DMS79 (cell line): ENCODE measurements around the gene ZBTB7C.

Experiments
- DNase-seq: peaks from one replicate; lab custom pipeline; 2025; lab: John Stamatoyannopoulos, UW

ZBTB7C gene

DNA sequence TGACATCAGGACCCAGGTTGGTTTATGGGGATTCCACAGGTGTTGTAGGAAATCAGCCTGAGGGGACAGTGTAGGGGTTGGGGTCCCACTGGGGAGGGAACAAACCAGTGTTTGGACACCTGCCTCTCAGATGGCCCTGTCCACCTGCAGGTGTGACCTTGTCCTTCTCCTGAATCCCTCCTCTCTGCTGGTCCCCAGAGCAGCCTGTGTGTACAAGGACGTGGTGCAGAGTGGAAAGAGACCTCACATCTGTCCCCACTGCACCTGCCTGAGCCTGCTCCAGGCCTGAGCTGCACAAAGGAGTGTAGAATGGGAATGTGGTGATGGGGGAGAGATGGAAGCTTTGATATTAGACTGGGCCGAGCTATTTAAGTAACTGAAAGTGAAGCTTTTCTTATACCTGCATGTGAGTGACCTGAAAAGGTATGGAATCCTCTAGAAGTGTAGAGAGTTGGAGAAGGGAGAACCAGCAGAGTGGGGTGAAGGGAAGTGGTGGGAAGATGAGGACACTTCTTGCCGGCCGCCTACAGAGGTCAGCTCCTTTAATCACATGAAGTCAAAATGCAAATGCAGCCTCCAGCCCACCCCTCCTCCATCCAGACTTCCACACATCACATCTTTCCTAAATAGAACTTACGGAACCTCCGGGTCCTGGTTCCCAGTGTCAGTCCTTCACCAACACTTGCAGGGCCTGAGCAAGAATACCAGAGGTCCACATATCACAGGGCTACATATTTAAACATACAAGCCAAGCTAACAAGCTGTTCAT is 389.4 kb downstream of the ZBTB7C start:
- no peak for DNase-seq

DNA sequence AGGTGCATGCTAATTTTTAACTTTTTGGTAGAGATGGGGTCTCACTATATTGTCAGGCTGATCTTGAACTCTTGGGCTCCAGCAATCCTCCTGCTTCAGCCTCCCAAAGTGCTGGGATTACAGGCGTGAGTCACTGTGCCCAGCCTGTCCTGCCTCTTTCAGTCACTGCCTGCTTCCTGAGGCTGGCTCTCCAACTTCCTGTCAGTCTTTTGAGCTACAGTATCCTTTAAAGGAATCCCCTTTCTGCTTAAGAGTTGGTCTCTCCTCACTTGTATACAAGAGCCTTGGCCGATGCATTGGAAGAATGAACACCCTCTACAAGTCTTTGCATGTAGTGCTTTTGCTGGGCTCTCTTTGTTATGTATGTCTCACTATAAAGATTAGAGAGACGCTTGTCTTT is 390.3 kb downstream of the ZBTB7C start:
- DNase-seq: no peak

DNA sequence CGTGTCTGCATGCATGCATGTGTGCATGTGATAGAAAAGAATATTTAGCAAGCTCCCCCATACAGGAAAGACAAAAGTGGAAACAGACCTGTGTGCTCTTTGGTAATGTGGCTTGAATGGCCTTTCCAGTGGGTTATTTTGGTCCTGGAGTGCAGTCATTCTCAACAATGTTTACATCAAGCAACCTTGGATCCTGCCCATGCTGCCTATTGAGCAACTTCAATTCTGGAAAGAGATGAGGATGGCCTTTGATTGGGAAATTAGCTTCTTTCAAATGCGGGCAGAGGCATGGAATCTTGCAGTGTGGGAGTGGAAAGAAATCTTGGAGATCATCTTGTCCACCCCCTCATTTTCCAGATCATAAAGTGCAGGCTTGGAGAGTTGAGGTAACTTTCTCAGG is 391.5 kb downstream of the ZBTB7C start:
- no peak for DNase-seq

DNA sequence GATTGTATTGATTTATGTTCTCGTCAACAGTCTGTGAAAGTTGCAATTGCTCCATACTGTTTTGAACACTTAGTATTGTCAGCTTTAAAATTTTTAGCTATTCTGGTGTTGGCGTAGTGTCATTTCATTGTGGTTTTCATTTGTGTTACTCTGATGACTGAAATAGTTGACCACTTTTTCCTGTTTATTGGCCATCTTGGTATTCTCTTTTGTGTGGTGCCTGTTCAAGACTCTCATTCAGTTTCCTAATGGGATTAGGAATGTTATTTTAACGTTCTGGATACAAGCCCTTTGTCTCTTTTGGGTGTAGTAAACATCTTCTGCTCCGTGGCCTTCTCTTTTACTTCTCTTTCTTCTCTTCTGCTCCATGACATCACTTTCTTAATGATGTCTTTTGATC is 396.0 kb downstream of the ZBTB7C start:
- DNase-seq: no peak

DNA sequence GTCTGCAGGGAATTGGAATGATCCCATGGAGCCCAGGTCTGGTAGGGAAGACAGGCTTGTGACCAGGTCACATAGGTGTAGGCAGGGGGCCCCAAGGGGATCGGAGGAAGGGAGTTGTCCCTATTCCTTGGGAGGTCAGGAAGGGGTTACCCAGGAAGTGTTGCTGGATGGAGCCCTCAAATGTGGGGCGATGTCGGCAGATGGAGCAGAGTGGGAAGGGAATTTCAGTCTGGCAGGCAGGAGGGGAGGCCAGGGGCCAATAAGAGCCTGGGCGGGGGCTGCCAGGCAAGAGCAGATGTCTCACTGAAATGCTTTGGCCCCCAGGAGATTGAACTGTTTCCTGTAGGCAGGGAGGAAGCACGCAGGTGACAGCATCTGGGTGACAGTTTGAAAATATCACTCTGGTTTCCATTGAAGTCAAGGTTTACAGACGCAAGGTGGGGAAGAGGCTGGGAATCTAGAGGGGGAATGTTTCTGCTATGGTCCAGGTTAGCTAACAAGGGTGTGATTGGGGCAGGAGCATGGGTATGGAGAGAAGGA is 397.2 kb downstream of the ZBTB7C start:
- no peak for DNase-seq

DNA sequence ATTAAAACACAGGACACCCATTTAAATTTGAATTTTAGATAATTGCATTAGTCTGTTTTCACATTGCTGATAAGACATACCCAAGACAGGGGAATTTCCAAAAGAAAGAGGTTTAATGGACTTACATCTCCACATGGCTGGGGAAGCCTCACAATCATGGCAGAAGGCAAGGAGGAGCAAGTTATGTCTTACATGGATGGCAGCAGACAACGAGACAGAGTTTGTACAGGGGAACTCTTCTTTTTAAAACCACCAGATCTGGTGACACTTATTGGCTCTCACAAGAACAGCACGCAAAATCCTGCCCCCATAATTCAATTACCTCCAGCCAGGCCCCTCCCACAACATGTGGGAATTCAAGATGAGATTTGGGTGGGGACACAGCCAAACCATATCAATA is 398.9 kb downstream of the ZBTB7C start:
- no peak for DNase-seq

DNA sequence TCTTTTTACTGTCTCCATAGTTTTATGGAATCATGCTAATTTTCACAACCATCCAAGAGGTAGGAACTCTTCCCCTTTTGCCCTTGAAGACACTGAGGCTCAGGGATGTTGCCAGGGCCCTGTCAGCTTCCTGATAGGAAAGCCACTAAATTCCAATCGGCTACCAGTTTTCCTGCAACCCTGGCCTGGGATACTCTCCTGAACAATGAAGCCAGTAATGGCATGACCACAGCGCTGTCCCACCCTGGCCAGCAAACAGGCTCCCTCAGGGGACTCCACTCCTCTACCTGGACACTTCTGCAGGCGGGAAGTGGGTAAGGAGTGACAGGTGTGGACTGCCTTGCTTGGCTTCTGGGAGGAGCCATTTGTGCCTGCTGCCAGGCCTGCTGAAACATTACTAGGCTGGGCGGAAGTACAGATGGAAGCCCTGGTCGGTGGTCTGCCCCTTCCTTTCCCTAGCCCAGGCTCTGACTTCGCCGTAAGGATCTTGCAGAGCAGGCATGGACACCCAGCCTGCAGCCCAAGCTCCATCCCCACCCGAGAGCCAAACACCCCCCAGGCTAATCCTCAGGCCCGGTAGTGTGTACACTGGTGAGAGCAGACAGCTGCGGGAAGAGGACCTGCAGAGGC is 400.0 kb downstream of the ZBTB7C start:
- DNase-seq: no peak

DNA sequence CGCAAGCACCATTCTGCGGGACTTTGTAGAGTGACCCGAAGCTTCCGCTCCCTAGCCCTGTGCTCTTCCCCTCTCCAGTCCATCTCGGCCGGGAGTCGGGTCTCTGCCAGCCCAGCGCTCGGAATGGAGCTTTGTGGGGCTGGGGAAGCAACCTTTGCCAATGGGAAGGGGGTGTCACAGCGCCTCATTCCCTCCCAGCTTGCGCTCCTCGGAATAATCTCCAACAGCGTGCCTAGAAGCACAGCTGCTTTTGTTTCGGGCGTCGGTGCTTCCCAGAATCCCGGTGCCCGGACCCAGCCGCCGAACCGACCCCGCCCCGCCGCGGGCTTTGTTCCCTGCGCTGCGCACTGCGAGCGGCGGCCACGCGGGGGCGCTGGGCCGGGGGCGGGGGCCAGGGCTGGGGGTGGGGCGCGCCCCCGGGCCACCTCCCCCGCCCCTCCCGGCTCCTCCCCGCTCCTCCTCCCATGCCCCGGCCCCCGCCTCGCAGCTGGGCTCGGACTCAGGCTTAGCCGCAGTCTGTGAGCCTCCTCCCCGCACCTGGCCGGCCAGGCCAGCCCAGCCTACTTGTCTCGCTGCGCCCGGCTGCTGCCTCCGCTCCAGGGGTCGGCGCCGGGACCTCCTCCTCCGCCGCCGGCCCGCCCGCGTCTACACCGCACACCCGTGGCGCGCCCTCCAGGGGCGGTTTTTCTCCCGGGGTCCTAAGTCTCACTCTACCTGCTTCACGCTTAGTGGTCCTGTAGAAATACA is 401.1 kb downstream of the ZBTB7C start:
- DNase-seq: peak; percentile 45

DNA sequence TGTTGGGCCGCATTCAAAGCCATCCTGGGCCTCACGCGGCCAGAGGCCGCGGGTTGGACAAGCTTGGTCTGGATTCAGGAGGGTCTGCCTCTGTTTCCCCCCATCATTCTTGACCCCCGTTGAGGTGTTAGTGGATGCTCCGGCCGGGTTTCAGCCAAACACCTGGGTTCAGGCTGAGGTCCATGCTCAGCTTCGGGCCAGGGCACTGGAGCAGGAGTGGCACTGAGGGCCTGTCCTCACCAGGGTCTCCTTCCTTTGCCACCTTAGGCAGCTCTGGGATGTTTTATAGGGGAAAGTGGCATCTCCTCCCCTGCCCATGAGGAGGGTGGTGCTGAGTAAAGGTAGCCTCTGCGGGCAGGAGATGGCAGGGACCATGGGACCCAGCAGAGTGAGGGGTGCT is 401.8 kb downstream of the ZBTB7C start:
- no peak for DNase-seq

DNA sequence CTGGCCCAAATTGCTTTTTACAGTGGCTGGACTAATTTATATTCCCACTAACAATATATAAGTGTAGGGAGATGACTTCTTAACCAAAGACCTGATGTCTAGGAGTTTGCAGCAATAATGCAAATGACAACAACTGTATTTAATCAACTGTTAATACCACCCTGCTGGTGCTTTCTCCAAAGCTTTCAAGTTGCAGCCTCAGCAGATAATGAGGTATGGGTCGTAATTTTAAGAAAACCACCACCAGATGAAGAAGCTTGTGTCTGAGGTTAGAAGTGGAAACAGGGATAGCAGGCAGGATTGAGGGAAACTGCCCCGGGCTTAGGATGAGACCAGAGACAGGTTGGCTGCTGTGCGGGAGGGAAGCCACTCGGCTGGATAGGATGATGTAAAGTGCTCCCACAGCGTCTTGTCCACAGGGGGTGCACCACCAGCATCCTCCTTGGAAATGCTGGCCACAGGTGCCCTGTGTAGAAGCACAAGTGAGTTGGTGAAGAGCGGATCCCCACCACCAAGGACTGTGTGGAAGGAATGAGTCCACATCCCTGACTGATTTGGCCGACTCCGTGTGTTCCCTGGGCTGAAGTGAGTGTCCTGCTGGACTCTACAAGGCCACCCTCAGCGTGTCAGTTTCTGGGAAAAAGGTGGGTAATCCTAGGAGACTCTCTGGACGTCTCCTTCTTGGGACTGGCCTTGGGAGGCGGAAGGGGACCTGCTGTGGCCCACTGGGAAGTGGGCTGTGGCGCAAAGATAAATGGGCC is 402.6 kb downstream of the ZBTB7C start:
- DNase-seq: no peak

DNA sequence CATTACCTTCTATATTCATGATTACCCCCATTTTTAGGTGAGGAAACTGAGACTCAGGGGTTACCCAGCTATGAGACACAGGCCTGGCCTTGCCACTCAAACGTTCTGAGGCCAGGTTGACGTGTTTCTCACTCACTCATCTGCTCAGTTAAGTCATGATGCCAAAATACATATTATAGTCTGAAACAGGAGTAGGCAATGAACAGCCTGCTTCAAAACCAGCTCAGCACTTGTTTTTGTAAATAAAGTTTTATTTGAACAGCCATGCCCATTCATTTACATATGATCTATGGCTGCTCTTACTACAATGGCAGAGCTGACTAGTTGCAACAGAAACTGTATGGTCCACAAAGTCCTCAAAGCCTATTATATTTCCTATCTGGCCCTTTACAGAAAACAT is 404.6 kb downstream of the ZBTB7C start:
- DNase-seq: no peak

DNA sequence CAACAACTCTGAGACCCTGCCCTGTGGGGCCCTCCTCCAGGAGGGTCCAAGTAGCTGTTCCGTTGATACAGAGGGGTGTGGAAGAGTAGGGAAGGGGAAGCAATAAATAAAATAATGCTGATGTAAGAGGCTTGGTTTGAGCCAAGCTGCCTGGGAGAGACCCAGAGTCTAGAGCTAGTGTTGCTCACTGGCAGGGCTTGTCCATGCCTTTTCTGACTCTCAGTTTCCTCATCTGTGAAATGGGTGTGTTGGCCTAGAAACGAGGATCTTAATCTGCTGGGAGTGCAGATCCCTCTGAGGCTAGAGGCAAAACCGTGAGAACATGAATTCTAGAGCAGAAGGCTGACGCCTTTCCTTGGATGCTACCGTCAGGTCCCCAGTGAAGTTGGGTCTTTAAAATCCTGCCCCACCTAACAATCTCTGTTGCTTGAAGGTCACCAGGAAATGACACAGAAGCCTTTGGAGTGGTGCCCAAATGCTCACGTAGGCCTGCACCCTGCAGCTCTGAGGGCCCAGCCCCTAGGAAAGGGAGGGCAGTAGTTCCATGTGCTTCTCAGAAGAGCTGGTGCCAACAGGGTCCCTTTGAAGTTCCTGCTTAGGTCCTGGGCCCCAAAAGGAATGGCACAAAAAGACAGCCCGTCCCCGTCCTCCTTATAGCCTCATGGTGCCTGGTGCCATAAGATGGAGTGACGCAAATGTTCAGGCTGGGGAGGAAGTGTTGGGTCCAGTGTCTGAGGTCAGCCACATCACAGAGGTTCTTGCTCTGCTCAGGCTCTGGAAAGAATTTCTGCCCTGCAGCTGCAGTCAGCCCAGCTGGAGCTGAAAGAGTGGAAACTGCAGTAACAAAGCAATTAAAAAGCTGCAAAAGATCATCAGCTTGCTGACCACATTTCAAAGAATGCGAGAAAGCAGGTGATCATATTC is 405.5 kb downstream of the ZBTB7C start:
- no peak for DNase-seq

DNA sequence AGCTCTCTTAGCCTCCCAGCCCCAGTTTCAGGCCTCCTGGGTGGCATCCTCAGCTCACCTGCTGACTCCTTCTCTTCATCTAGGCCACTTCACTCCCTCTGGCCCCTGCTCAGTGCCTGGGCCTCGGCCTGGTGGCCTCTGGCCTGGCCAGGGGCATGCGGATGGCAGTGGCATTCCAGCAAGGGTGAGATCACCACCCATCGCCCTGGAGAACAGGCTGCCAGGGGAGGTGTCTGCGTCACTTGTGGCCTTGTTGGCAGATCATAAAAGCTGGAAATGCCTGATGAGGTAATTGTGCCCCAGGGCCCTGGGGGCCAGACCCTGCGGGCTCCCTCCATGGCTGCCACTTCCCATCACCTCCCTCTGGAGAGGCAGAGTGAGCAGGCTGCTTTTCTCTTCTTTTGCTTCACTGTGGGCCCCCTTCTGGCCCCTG is 406.2 kb downstream of the ZBTB7C start:
- DNase-seq: no peak

DNA sequence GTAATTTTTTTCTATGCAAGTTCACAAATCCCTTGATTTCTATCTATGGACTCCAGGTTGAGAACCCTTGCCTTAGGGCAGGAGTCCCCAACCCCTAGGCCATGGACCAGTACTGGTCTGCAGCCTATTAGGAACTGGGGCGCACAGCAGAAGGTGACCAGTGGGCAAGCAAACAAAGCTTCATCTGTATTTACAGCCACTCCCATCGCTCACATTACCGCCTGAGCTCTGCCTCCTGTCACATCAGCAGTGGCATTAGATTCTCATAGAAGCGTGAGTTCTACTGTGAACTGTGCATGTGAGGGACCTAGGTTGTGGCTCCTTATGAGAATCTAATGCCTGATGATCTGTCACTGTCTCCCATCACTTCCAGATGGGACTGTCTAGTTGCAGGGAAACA is 408.5 kb downstream of the ZBTB7C start:
- DNase-seq: no peak

DNA sequence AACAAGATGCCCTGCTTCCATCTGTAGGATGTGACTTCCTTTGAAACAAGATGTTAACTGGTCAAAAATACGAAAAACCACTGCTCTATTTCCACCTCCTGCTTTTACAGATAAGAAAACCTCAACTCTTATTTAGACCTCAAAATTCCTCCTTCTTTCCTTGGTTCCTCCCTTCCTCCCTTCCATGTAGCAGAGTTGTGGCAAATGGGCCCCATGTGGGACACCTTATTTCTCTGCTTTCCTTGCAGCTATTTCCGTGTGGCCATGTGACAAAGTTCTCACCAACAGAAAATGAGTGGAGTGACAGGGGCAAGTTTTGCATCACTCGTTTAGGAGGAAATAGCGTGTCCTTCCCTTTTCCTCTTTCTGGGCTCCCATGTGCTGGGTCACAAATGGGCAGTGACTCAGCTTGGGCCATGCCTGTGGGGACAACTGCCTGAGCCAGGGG is 409.4 kb downstream of the ZBTB7C start:
- DNase-seq: no peak

DNA sequence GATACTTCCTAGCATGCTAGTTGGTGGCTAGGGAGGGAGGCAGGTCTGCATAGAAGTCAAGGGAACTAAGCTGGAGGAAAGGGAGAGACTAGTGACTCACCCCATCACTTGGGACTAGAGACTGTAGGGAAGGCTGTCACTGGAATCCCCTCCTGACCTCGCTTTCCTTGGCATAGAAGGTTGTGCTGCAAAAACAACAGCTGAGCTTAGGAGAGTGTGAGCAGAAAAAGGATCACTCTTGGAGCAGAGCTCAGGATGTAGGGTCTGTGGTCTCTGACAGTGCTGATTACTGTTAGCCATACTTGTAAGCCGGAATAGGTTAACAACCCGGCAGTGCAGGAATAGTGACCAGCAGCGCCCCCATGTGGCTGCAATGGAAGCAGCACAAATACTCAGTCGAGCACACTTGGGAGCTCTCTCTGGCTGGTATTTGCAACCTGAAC is 411.8 kb downstream of the ZBTB7C start:
- no peak for DNase-seq

DNA sequence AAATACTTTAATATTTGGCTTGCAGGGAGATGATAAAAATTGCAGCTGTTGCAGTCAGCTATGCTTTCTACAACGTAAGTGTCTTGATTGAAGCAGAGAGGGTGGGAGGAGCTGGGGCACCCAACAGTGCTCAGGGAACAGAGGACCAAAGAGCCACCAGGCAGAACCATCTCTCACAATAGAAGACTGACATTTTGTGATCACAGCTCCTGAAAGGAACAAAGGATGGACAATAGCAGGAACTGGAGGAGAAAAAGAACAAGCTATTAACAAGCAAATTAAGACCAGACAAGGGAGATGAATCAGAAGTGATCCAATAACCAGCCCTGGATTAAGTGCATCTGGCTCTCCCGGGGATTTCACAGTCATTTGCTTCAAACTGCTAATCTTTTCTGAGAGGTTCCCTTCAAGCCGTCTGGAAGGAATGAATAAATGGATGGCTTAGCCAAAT is 413.1 kb downstream of the ZBTB7C start:
- DNase-seq: peak; percentile 64

DNA sequence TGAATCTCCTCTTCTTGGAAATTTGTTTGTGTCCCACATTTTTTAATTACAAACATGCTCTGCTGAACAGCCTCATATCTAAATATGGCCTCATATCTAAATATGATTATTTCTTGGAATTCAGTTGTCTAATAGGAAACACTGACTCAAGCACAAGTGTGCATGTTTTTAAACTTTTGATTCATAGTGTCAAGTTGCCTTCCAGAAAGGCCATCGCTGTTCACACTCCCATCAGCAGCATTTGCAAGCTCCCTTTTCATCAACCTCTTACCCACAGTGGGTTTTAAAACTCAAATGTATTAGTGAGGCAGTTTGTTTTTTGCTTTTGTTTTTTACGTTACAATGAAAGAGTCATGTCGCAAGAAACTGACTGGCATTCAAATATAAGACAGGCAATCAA is 413.5 kb downstream of the ZBTB7C start:
- DNase-seq: no peak

DNA sequence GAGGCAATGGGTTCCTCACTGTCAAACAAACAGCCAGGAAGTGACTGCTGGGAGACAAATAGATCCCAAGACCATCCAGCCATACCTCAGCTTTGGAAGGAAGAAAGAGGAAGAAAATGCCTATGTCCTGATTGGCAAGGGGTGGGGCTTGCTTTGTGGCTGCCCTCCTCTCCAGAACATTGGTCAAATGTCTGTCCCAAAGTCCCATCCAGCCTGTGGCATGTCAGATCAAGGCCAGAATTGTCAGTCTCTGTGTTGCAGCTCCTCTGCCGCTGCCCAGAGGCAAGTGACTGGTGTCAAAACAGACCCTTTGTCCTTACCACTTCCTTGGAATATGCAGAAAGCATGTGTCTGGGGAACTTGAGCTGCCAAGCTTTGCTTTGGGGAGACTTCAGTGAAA is 415.8 kb downstream of the ZBTB7C start:
- no peak for DNase-seq

DNA sequence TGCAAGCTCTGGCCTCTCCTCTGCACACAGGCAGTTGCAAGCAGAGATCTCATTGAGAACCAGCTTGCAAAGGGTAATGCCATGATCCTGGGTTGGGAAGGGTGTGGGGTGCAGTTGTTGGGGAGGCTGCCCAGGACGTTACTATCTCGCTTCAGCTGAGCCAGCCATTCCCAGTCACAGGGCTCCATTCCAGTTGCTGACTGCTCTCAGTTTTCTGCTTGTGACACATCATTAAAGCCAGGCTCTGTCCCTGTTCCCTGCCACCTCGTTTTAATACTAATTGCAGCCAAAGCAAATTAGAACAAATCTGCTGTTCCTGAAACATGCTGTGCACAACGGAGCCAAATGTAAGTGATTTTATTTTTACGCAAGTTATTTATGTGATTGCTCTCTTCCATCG is 416.2 kb downstream of the ZBTB7C start:
- DNase-seq: no peak

DNA sequence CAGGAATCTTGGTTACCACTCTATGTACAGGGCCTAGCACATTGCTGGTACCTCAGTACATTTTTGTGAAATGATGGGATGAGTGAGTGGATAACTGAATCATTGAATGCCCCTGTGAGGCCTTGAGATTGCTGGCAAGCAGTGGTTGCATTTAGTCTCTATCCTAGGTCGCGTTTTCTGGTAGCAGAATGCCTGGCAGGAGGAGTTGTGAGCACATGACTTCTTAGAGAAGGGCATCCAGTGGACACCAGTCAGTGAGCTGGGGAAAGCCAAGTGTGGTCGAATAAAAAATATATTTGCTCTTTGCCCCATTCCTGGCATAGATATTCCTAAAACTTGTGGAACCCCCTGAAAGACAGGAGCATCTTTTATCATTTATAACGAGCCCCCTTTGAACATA is 416.9 kb downstream of the ZBTB7C start:
- DNase-seq: no peak
